Kidney glomerular epithelial cell (primary cell): ENCODE results near the gene NR6A1.

Experiments used
- DNase-seq: peaks from one replicate; lab custom pipeline; 2025; lab: John Stamatoyannopoulos, UW

NR6A1 gene

DNA sequence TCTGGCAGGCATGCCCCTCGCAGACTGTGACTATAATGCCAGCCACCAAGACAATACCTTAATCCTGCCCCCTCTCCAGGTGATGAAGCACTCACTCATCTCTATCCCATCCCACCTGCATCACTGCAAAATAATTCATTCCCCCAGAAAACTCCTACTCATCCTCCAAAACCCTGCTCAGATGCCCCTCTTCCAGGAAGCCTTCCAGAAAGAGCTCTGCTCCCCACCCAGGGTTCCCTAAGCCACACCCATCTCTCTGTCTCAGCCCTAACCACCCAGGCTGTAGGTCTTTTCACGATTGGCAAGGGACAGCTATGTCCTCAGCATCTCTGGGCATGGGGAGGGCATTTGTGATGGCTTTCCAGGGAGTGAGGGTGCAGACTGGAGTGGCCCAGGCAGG is 281.1 kb downstream of the NR6A1 start:
- no peak for DNase-seq

DNA sequence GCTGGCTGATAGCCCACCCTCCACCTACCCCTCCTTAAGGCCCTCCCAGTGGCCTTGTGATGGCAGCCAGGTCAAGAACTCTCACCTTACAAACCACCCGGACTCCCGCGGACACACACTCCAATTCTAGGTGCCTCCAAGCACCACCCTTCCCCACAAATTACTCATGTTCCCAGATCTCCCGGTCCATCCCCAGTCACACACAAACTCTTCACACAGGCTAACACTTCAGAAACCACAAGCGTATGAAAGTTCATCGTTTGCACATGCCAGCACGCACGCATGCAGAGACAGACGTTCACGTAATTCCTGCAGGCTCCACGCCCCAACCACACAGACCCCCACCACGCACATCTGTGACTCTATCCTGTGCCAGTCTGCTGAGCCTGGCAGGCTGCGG is 281.9 kb downstream of the NR6A1 start:
- DNase-seq: no peak

DNA sequence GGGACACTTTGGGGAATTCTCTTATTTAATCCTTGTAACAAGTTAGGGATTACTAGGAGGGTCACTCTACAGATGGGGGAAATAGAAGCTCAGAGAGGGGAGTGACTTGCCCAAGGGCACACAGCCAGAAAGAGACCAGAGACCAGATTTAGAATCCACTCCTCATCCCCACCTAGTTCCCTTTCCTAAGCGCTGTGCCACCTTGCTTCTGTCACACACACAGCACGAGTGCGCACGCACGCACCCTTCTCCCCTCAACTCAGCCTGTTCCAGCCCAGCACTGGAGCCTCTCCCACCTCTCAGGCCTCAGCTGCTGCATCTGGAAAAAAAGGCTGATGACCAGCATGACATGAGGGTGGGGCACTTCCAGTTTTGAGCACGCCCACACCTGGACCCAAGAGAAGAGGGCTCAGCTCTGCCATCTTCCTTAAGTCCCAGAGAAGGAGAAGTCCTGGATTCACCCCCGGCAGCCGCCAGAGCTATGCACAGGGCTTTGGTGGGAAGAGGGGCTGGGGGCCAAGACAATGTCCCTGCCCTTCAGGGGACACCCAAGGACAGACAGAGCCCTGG is 282.4 kb downstream of the NR6A1 start:
- DNase-seq: no peak

GRCh38 chr9:124487260-124488182 is 283.6 kb downstream of the NR6A1 start:
- no peak for DNase-seq

DNA sequence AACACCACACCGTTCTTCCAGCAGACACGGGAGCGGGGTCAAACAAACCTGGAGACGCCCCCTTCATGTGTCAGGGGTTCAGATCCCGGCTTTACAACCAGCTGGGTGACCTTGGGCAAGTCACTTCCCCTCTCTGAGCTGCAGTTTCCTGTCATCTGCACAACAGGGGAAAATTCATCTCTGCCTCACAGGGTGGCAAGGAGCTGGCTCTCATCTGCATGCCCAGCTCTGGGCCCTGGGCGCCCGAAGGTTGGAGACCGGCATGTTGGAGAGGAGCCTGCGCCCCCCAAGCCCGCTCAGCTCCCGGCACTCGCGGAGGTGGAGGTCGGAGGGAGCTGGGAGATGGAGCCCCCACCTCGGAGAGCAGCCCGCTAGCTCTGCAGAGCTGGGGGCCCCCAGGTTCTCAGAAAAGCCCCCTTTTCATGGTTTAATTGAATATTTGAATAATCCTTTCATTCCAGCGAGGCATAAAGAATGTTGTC is 284.3 kb downstream of the NR6A1 start:
- no peak for DNase-seq

GRCh38 chr9:124485936-124486335 is 285.2 kb downstream of the NR6A1 start:
- no peak for DNase-seq

DNA sequence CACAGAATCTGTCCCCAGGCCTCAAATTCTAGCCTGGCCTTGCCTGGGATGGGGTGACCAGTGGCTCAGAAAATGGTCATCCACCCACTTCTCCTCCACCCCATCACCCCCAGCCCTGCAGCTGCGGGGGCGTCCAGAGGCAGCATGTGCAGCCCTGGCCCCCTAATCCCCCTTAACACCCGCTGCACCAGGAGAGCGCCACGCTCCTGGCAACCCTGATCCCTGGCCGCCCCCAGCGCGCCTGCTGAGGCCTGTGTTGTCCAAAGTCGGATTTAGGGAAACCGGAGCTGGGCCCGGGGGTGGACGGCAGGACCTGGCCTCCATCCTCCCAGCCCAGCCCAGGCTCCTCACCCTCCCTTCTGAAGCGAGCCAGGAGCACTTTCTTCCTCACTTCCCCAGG is 285.9 kb downstream of the NR6A1 start:
- no peak for DNase-seq

DNA sequence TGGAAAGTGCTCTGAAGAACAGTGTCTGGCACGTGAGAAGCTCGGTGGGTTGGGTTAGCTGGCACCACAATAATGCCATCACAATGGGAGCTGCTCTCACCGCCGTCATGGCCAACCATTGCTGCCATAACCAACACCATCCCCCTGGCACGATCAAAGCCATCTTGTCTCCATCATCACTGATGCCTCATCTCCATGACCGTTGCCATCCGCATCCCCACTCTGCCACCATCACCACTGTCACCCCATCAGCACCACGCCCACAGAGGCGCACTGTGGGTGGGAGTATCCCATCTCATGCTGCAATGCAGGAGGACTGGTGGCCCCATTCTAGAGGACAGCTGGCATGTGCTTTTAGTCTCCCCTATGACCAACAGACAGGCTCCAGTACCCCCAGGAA is 287.6 kb downstream of the NR6A1 start:
- no peak for DNase-seq

GRCh38 chr9:124482431-124483031 is 288.6 kb downstream of the NR6A1 start:
- no peak for DNase-seq

- DNase-seq: no peak
Observed at GRCh38 chr9:124481115-124481514, 290.0 kb downstream of the NR6A1 start.

DNA sequence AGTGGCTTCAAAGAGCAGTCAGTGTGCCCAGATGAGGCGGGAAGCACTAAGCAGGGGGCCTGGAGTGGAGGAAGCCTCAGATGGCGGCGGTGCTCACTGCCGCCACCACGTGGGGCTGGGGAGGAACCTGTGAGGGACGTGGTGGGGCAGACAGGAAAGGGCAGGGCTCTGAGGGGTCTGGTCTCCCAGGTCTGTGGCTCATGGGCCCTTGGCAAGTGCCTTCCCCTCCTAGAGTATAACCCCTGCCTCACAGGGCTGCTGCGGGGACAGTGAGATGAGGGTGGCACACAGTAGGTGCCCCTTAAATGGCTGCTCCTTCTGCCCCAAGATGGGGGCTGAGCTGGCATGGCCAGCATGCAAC is 290.5 kb downstream of the NR6A1 start:
- DNase-seq: no peak

DNA sequence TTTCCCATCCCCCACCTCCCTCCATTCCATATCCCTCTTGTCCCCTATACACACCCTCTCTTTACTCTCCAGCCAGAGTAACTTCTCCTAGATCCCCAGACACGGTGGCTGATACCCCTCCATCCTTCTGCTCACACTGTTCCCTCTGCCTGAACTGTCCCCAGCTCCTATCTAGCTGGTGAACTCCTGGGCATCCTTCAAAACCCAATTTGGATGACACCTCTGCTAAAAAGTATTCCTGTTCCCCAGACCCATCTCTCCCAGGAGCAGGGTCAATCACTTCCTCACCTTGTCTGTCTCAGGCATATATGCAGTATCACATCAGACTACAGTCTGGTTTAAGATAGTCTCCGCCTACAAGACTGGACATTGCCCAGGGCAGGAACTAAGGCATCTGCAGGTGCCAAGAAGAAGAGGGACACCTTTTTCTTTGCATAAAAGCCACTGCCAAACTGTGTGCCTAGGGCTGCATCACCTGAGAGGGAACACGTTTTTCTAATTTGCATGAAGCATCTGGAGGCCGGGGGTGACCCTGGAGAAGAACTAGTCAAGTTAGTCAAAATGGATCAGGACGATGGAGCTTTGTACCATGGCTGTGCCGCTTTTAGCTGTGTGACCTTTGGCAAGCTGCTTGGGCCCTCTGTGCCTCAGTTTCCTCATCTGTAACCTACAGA is 291.0 kb downstream of the NR6A1 start:
- DNase-seq: no peak

- no peak for DNase-seq
Observed at GRCh38 chr9:124479371-124479770, 291.7 kb downstream of the NR6A1 start.

DNA sequence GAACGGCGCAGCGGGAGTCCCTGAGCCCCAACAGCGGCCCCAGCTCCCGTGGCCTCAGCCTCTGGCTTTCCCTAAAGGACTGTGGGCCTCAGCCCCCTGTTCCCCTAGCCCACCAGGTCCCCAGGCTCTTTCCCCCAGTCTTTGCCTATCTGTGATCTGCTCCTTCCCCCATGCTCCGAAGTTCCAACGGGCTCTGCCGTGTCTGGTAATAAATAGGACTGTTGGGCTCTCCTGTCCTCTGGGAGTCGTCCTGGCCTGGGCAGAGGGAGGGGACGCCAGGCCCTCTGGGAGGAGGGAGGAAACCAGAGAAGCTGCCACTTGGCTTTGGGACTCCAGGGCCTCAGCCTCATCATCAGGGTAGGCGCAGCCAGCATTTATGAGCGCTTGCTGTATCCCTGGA is 292.8 kb downstream of the NR6A1 start:
- DNase-seq: no peak

DNA sequence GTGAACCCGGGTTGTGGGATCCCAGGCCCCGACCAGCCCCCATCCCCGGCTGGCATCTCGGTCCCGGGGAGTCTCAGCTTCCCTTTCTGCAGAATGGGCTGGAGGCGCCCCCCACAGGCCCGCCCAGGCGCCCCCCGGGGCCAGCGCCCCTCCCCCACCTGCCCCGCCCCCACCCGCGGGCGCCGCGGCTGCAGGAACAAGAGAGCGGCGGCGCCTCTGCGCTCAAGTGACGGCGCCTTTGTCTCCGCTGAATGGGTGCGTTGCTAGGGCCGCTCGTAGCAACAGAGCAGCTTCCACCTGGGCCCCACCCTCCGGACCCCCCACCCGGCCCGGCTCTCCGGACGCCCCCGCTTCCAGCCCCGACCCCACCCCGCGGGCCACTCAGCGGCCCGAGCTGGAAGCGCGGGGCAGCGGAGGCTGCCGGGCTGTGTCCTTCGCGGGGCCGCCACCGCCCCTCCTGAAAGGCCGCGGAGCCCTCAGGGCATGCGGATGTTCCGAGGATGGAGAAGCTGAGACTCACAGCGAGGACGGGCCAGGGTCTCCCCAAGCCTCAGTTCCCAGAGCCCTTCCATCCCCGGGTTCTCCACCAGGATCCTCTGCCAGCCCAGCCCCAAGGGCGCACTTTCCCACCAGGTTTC is 293.3 kb downstream of the NR6A1 start:
- no peak for DNase-seq

DNA sequence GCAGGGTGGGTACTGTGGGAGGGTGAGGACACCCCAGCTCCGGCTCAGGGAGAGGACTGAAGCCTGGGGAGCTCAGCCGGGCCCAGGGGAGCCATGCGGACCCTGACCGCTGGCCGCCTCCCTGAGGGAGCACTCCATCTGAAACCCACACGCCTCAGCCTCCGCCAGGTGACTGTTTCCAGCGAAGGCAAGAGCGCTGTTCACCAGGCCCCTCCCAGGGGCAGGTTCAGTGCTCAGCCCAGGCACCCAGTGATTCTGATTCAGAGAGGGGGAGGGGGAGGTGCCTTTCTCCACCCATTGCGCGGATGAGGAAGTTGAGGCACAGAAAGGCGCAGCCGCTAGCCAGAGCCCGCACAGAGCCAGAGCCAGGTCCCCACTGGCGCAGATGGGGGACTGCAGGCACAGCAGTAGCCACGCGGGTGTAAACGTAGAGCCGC is 293.9 kb downstream of the NR6A1 start:
- DNase-seq: no peak

- DNase-seq: no peak
Observed at GRCh38 chr9:124475868-124476690, 295.0 kb downstream of the NR6A1 start.

GRCh38 chr9:124475158-124475867 is 295.8 kb downstream of the NR6A1 start:
- DNase-seq: no peak

GRCh38 chr9:124474151-124474550 is 297.0 kb downstream of the NR6A1 start:
- DNase-seq: no peak

GRCh38 chr9:124473310-124473709 is 297.8 kb downstream of the NR6A1 start:
- DNase-seq: no peak

GRCh38 chr9:124472770-124473169 is 298.3 kb downstream of the NR6A1 start:
- no peak for DNase-seq
